ENCODE results near the gene TNFRSF14.
"Not testable (repeated sequence)": the region's sequence is repeated elsewhere in the genome, so short reads cannot be mapped to it uniquely, and the experiment has no call there.

Gene TNFRSF14

GRCh38 chr1:2566101-2567045 is 10.2 kb downstream of the TNFRSF14 start:
- in situ Hi-C loops (cut with MboI; ENCODE audit: low sequenced_read_pairs), result no loop called here

- in situ Hi-C loops (cut with MboI; ENCODE audit: low sequenced_read_pairs), result no loop called here
These were observed 11.0 kb downstream of the TNFRSF14 start for GRCh38 chr1:2567083-2567679.

- in situ Hi-C loops (cut with MboI; ENCODE audit: low sequenced_read_pairs), result not testable (repeated sequence)
These were observed 12.1 kb downstream of the TNFRSF14 start for GRCh38 chr1:2568187-2568816.

- in situ Hi-C loops (cut with MboI; ENCODE audit: low sequenced_read_pairs), result no loop called here
These were observed 12.9 kb downstream of the TNFRSF14 start for GRCh38 chr1:2569060-2569459.

GRCh38 chr1:2569703-2570102 is 13.5 kb downstream of the TNFRSF14 start:
- in situ Hi-C loops (cut with MboI; ENCODE audit: low sequenced_read_pairs), result not testable (repeated sequence)

- in situ Hi-C loops (cut with MboI; ENCODE audit: low sequenced_read_pairs), result no loop called here
These were observed 14.2 kb downstream of the TNFRSF14 start for GRCh38 chr1:2570332-2570731.

- in situ Hi-C loops (cut with MboI; ENCODE audit: low sequenced_read_pairs), result no loop called here
These were observed 15.2 kb downstream of the TNFRSF14 start for GRCh38 chr1:2571348-2571747.

GRCh38 chr1:2573250-2573920 is 17.2 kb downstream of the TNFRSF14 start:
- in situ Hi-C loops (cut with MboI; ENCODE audit: low sequenced_read_pairs), result no loop called here

GRCh38 chr1:2574350-2574749 is 18.2 kb downstream of the TNFRSF14 start:
- in situ Hi-C loops (cut with MboI; ENCODE audit: low sequenced_read_pairs), result no loop called here

- in situ Hi-C loops (cut with MboI; ENCODE audit: low sequenced_read_pairs), result loop anchor here (25.0 kb wide), 1 partner anchor 389 kb away; the partner anchor contains the start of gene FAAP20
These were observed 19.9 kb downstream of the TNFRSF14 start for GRCh38 chr1:2575801-2576663.

- in situ Hi-C loops (cut with MboI; ENCODE audit: low sequenced_read_pairs), result loop anchor here (25.0 kb wide), 1 partner anchor 390 kb away; the partner anchor contains the start of gene FAAP20
These were observed 21.4 kb downstream of the TNFRSF14 start for GRCh38 chr1:2577565-2578075.

- in situ Hi-C loops (cut with MboI; ENCODE audit: low sequenced_read_pairs), result loop anchor here (25.0 kb wide), 1 partner anchor 391 kb away; the partner anchor contains the start of gene FAAP20
These were observed 22.6 kb downstream of the TNFRSF14 start for GRCh38 chr1:2578758-2579118.

- in situ Hi-C loops (cut with MboI; ENCODE audit: low sequenced_read_pairs), result loop anchor here (25.0 kb wide), 1 partner anchor 393 kb away; the partner anchor contains the start of gene FAAP20
These were observed 24.5 kb downstream of the TNFRSF14 start for GRCh38 chr1:2580691-2581090.

- in situ Hi-C loops (cut with MboI; ENCODE audit: low sequenced_read_pairs), result loop anchor here (25.0 kb wide), 1 partner anchor 395 kb away; the partner anchor contains the start of gene FAAP20
These were observed 26.2 kb downstream of the TNFRSF14 start for GRCh38 chr1:2582391-2582790.

GRCh38 chr1:2583331-2583791 is 27.2 kb downstream of the TNFRSF14 start:
- in situ Hi-C loops (cut with MboI; ENCODE audit: low sequenced_read_pairs), result loop anchor here (25.0 kb wide), 1 partner anchor 396 kb away; the partner anchor contains the start of gene FAAP20

GRCh38 chr1:2583871-2584351 is 27.7 kb downstream of the TNFRSF14 start:
- in situ Hi-C loops (cut with MboI; ENCODE audit: low sequenced_read_pairs), result loop anchor here (25.0 kb wide), 1 partner anchor 397 kb away; the partner anchor contains the start of gene FAAP20

GRCh38 chr1:2584686-2585317 is 28.6 kb downstream of the TNFRSF14 start:
- in situ Hi-C loops (cut with MboI; ENCODE audit: low sequenced_read_pairs), result loop anchor here (25.0 kb wide), 1 partner anchor 398 kb away; the partner anchor contains the start of gene FAAP20

- in situ Hi-C loops (cut with MboI; ENCODE audit: low sequenced_read_pairs), result loop anchor here (25.0 kb wide), 1 partner anchor 398 kb away; the partner anchor contains the start of gene FAAP20
These were observed 29.3 kb downstream of the TNFRSF14 start for GRCh38 chr1:2585318-2586092.

Data from HL-60/S4 treated with retinoic acid at 250 ng/mL for 4 days and 3 days (cell line).